Peyer's patch (tissue), 4 donors: ENCODE data around the gene SBF2. TPM values are rescaled to one million over a fixed set of nuclear protein-coding genes. Genes with fewer than 3 reads are reported as not detected.

Experiments
- DNase-seq, 3 donors: peaks; one replicate each; pipeline ENCODE4 v3.0.0-alpha.2; 2017 to 2019
- H3K27ac ChIP-seq, 4 donors: fragments of 200-600 bp; sonication (generic); one replicate each; pipeline ENCODE4 v1.5.1; 2016 to 2019
- H3K27me3 ChIP-seq, 2 donors: fragments of 200-600 bp; sonication (generic); one replicate each; pipeline ENCODE4 v1.5.1; 2019
- H3K36me3 ChIP-seq, 3 donors: fragments of 200-600 bp; sonication (generic); one replicate each; pipeline ENCODE4 v1.5.1; 2016 to 2019
- H3K4me1 ChIP-seq, 4 donors: fragments of 200-600 bp; sonication (generic); one replicate each; pipeline ENCODE4 v1.5.1; 2016 to 2019
- H3K4me3 ChIP-seq, 4 donors: fragments of 200-600 bp; sonication (generic); 1 replicate in 3 of 4; 2 replicates in 1 of 4; pipeline ENCODE4 v1.5.1; 2016 to 2019; ENCODE audit warnings: mild to moderate bottlenecking in 1 of 4
- H3K9me3 ChIP-seq, 4 donors: fragments of 200-600 bp; sonication (generic); one replicate each; pipeline ENCODE4 v1.5.1; 2016 to 2019; ENCODE audit warnings: mild to moderate bottlenecking in 1 of 4
- POLR2A ChIP-seq, 2 donors: fragments of 450-650 bp; IDR thresholded peaks; one replicate each; pipeline ENCODE4 v1.5.1; 2017; ENCODE audit warnings: antibody characterized with exemption in 2 of 2, mild to moderate bottlenecking in 2 of 2, moderate library complexity in 2 of 2
- total RNA-seq, 4 donors: library from RNA; depleted of rRNA; stranded (reverse); fragments of >200 nt; gene quantifications; one replicate each; pipeline ENCODE4 v1.1.0, GENCODE V29; 2016
- TF ChIP-seq, protein P1 (sequence below), 6 experiments: fragments of 450-650 bp in 4 of 6; fragments of 200-600 bp in 2 of 6; sonication (generic) in 1 of 6; IDR thresholded peaks; one replicate each; pipeline ENCODE4 v1.5.1; 2017 to 2019; ENCODE audit warnings: antibody characterized with exemption in 6 of 6, mild to moderate bottlenecking in 3 of 6, moderate library complexity in 1 of 6

Gene SBF2
- total RNA-seq, 4 donors from 2014 or later, result 52.7 to 70.1 (median 56.7) TPM

DNA sequence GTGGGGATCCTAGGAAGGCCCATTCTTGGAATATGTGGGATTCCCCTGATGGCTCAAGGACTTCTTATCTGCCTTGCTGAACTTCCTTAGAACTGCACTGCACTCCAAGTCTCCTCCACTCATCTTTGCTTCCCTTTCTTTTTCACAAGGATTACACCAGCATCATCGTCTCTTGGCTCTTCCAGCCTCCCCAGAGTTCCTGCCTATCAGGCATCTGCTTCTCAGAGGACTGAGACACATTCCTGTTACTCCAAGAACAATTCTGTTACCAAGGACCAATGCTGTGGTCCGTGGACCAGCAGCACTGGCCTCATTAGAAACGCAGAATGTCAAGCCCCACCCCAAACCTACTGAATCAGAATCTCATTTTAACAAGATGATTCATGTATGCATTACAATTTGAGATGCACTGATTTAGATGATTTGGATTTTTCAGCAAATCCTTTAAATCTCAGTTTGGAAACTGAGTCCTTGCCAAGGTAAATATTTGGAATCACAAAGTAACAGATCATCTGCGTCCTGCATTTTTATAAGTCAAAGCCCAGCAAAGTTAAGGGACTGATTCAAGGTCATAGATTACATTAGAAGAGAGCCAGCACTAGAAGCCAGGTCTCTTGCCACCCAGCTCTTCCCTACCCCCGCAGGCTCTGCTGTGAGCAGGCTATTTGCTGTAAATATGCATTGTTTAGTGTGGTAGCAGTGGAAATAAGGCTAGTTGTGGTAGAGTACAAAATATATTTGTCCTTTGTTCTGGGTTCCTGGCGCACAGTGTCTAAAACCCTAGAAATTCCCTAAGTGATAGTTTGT is 519.2 kb downstream of the SBF2 start:
- H3K27me3 ChIP-seq, result no peaks in the 10 kb centered on the region
- H3K4me1 ChIP-seq, result no peaks in the 10 kb centered on the region
- no peak overlapping the region for H3K27ac ChIP-seq
- DNase-seq, result no peak
- peaks cover 0 to 8% (median 0%) of the 10 kb centered on the region in 3 donors for H3K36me3 ChIP-seq
- no peak overlapping the region for H3K4me3 ChIP-seq
- no peaks in the 10 kb centered on the region for H3K9me3 ChIP-seq
- no peak for TF ChIP-seq POLR2A (IDR thresholded peaks at IDR 0.05)
- TF ChIP-seq, protein P1, sequence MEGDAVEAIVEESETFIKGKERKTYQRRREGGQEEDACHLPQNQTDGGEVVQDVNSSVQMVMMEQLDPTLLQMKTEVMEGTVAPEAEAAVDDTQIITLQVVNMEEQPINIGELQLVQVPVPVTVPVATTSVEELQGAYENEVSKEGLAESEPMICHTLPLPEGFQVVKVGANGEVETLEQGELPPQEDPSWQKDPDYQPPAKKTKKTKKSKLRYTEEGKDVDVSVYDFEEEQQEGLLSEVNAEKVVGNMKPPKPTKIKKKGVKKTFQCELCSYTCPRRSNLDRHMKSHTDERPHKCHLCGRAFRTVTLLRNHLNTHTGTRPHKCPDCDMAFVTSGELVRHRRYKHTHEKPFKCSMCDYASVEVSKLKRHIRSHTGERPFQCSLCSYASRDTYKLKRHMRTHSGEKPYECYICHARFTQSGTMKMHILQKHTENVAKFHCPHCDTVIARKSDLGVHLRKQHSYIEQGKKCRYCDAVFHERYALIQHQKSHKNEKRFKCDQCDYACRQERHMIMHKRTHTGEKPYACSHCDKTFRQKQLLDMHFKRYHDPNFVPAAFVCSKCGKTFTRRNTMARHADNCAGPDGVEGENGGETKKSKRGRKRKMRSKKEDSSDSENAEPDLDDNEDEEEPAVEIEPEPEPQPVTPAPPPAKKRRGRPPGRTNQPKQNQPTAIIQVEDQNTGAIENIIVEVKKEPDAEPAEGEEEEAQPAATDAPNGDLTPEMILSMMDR (IDR thresholded peaks at IDR 0.05), result no peak

DNA sequence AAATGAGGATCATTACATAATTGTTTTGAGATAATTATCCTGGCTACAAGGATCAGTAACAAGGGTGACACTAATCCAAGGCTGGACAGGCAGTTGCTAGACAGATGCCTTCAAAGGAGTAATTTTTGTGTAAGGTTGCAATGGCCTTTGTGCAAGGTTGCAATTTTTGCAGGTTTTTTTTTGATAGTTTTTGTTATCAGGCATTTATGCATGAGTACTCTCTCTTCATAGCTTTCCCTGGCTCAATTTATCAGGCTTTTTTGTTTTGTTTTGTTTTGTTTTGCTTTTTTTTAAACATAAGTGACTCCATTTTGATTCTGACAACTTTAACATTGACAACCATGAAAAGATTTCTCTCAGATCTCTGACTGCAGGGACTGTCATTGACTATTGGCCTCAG is 519.9 kb downstream of the SBF2 start:
- DNase-seq, result no peak
- Histone ChIP-seq H3K9me3 (no peaks in the 10 kb centered on the region), H3K4me1 (no peaks in the 10 kb centered on the region), H3K27ac (no peak overlapping the region), H3K36me3 (peaks cover 0 to under 1% (median 0%) of the 10 kb centered on the region in 3 donors), H3K4me3 (no peak overlapping the region), H3K27me3 (no peaks in the 10 kb centered on the region)
- no peak for TF ChIP-seq POLR2A (IDR thresholded peaks at IDR 0.05)
- TF ChIP-seq, protein P1 (IDR thresholded peaks at IDR 0.05), result no peak

DNA sequence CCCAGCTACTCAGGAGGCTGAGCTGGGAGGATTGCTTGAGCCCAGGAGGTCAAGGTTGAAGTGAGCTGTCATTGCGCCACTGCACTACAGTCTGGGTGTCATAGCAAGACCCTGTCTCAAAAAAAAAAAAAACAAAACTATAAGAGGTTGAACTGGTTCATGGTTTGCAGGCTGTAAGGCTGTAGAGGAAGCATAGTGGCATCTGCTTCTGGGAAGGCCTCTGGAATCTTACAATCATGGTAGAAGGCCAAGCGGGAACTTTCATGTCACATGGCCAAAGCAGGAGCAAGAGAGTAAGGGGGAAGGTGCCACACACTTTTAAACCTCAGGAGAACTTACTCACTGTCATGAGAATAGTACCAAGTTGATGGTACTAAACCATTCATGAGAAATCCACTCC is 520.5 kb downstream of the SBF2 start:
- H3K27ac ChIP-seq, result no peak overlapping the region
- H3K36me3 ChIP-seq, result no peaks in the 10 kb centered on the region
- no peak for DNase-seq
- TF ChIP-seq, protein P1 (IDR thresholded peaks at IDR 0.05), result no peak
- no peak for TF ChIP-seq POLR2A (IDR thresholded peaks at IDR 0.05)
- no peaks in the 10 kb centered on the region for H3K9me3 ChIP-seq
- H3K27me3 ChIP-seq, result no peaks in the 10 kb centered on the region
- no peak overlapping the region for H3K4me3 ChIP-seq
- no peaks in the 10 kb centered on the region for H3K4me1 ChIP-seq

DNA sequence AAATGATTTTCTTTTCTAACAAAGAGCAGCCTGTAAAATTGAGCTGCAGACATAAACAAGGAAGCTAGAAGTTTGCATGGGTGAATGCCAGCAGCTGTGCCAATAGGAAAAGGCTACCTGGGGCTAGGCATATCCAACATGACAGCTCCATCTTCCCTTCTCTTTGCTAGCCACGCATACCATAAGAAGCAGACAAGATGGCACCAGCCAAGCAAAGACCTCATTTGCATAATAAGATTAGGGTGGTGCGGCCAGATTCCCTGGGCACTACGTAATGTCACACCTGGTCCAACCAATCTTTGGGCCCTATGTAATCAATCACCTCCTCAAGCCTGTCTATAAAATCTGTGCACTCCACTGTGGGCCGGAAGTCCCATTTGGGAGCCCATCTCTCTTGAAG is 521.8 kb downstream of the SBF2 start:
- no peak for TF ChIP-seq POLR2A (IDR thresholded peaks at IDR 0.05)
- TF ChIP-seq, protein P1 (IDR thresholded peaks at IDR 0.05), result no peak
- no peak overlapping the region for H3K4me3 ChIP-seq
- DNase-seq, result no peak
- no peaks in the 10 kb centered on the region for H3K9me3 ChIP-seq
- no peaks in the 10 kb centered on the region for H3K27me3 ChIP-seq
- no peaks in the 10 kb centered on the region for H3K36me3 ChIP-seq
- H3K27ac ChIP-seq, result no peak overlapping the region
- no peaks in the 10 kb centered on the region for H3K4me1 ChIP-seq

DNA sequence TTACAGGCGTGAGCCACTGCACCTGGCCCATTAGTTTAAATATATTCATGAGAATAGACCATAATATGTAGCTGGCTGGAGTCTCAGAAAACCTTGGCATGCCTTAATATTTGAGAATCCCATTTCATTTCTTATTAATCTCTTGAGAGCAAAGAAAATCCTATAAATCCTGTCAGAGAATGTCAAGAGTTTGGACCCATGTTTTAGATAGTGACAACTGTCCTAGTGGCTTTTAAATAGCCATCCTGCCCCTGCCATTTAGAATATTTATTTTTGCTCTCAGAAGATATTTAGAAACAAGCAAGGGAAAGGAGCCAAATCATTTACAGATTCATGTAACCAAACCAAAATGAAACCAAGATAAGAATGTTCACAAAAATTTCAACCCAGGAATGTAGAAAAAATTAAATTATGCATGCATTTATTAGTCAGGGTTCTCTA is 522.9 kb downstream of the SBF2 start:
- no peaks in the 10 kb centered on the region for H3K9me3 ChIP-seq
- no peaks in the 10 kb centered on the region for H3K4me1 ChIP-seq
- no peak overlapping the region for H3K27ac ChIP-seq
- TF ChIP-seq, protein P1 (IDR thresholded peaks at IDR 0.05), result no peak
- no peak for TF ChIP-seq POLR2A (IDR thresholded peaks at IDR 0.05)
- no peak for DNase-seq
- H3K4me3 ChIP-seq, result no peak overlapping the region
- no peaks in the 10 kb centered on the region for H3K36me3 ChIP-seq
- no peaks in the 10 kb centered on the region for H3K27me3 ChIP-seq
